Memory B cell (primary cell): ENCODE results near the gene THRB.
"Not testable (repeated sequence)": the region's sequence is repeated elsewhere in the genome, so short reads cannot be mapped to it uniquely, and the experiment has no call there.

Experiments used
- ATAC-seq: fragments of 150-1000 bp; cut with Tn5 transposase; 2 replicates; pipeline ENCODE4 v1.10.0; 2021; ENCODE audit warnings: low read depth, mild to moderate bottlenecking, moderate library complexity
- DNase-seq, 2 donors: peaks; one replicate each; pipeline ENCODE4 v3.0.0; 2022; ENCODE audit warnings: low spot score in 2 of 2
- H3K27ac Mint-ChIP-seq: one replicate; pipeline ENCODE4 v1.8.0; 2022; ENCODE audit warnings: mild to moderate bottlenecking, moderate library complexity, mixed read lengths
- H3K27me3 Mint-ChIP-seq: one replicate; pipeline ENCODE4 v1.8.0; 2022; ENCODE audit warnings: mixed read lengths
- H3K36me3 Mint-ChIP-seq: one replicate; pipeline ENCODE4 v1.8.0; 2022; ENCODE audit warnings: mild to moderate bottlenecking, mixed read lengths
- H3K4me1 Mint-ChIP-seq: one replicate; pipeline ENCODE4 v1.8.0; 2022; ENCODE audit warnings: mixed read lengths
- H3K4me3 Mint-ChIP-seq: one replicate; pipeline ENCODE4 v1.8.0; 2022; ENCODE audit warnings: mild to moderate bottlenecking, moderate library complexity, mixed read lengths
- H3K9me3 Mint-ChIP-seq: one replicate; pipeline ENCODE4 v1.8.0; 2022; ENCODE audit warnings: mixed read lengths

The THRB gene

GRCh38 chr3:24435584-24435983, 59.1 kb downstream of the THRB start:
- Mint-ChIP-seq H3K9me3 (no peaks in the 10 kb centered on the region), H3K4me1 (no peaks in the 10 kb centered on the region), H3K27me3 (peaks cover 2% of the 10 kb centered on the region), H3K36me3 (no peaks in the 10 kb centered on the region), H3K4me3 (no peak overlapping the region), H3K27ac (no peak overlapping the region)
- ATAC-seq, result no peak
- DNase-seq, result no peak

- Mint-ChIP-seq H3K27me3 (peaks cover 2% of the 10 kb centered on the region), H3K4me3 (no peak overlapping the region), H3K36me3 (no peaks in the 10 kb centered on the region), H3K9me3 (peaks cover 3% of the 10 kb centered on the region), H3K4me1 (no peaks in the 10 kb centered on the region), H3K27ac (no peak overlapping the region)
- ATAC-seq, result no peak
- DNase-seq, result no peak
Measured at GRCh38 chr3:24434651-24435050, 60.0 kb downstream of the THRB start.

GRCh38 chr3:24433838-24434591, 60.6 kb downstream of the THRB start:
- no peak for DNase-seq
- Mint-ChIP-seq H3K27me3 (peaks cover 2% of the 10 kb centered on the region), H3K27ac (no peak overlapping the region), H3K36me3 (no peaks in the 10 kb centered on the region), H3K9me3 (peaks cover 3% of the 10 kb centered on the region), H3K4me3 (no peak overlapping the region), H3K4me1 (no peaks in the 10 kb centered on the region)
- ATAC-seq, result no peak

GRCh38 chr3:24432989-24433388, 61.7 kb downstream of the THRB start:
- Mint-ChIP-seq H3K36me3 (no peaks in the 10 kb centered on the region), H3K4me1 (no peaks in the 10 kb centered on the region), H3K27ac (no peak overlapping the region), H3K27me3 (peaks cover 2% of the 10 kb centered on the region), H3K9me3 (peaks cover 3% of the 10 kb centered on the region), H3K4me3 (no peak overlapping the region)
- DNase-seq, result no peak
- ATAC-seq, result no peak

- no peak for ATAC-seq
- Mint-ChIP-seq H3K4me1 (no peaks in the 10 kb centered on the region), H3K27ac (no peak overlapping the region), H3K36me3 (no peaks in the 10 kb centered on the region), H3K4me3 (no peak overlapping the region), H3K9me3 (peaks cover 3% of the 10 kb centered on the region), H3K27me3 (no peaks in the 10 kb centered on the region)
- no peak for DNase-seq
Measured at GRCh38 chr3:24428481-24428880, 66.2 kb downstream of the THRB start.

- no peaks in the 10 kb centered on the region for H3K4me1 Mint-ChIP-seq
- H3K9me3 Mint-ChIP-seq, result peaks cover 3% of the 10 kb centered on the region
- no peaks in the 10 kb centered on the region for H3K27me3 Mint-ChIP-seq
- H3K4me3 Mint-ChIP-seq, result no peak overlapping the region
- ATAC-seq (no peak), DNase-seq (no peak)
- H3K27ac Mint-ChIP-seq, result no peak overlapping the region
- H3K36me3 Mint-ChIP-seq, result no peaks in the 10 kb centered on the region
Measured at GRCh38 chr3:24426896-24427295, 67.8 kb downstream of the THRB start.

- not testable (repeated sequence) for H3K27ac Mint-ChIP-seq, H3K36me3 Mint-ChIP-seq, H3K27me3 Mint-ChIP-seq, ATAC-seq, H3K9me3 Mint-ChIP-seq, DNase-seq, H3K4me3 Mint-ChIP-seq, H3K4me1 Mint-ChIP-seq
Measured at GRCh38 chr3:24420829-24421228, 73.8 kb downstream of the THRB start.

GRCh38 chr3:24420224-24420623, 74.4 kb downstream of the THRB start:
- no peak overlapping the region for H3K27ac Mint-ChIP-seq
- no peaks in the 10 kb centered on the region for H3K27me3 Mint-ChIP-seq
- H3K36me3 Mint-ChIP-seq, result no peaks in the 10 kb centered on the region
- ATAC-seq, result no peak
- H3K4me1 Mint-ChIP-seq, result no peaks in the 10 kb centered on the region
- no peaks in the 10 kb centered on the region for H3K9me3 Mint-ChIP-seq
- no peak overlapping the region for H3K4me3 Mint-ChIP-seq
- DNase-seq, result no peak

GRCh38 chr3:24419067-24419791, 75.4 kb downstream of the THRB start:
- no peaks in the 10 kb centered on the region for H3K36me3 Mint-ChIP-seq
- H3K27me3 Mint-ChIP-seq, result no peaks in the 10 kb centered on the region
- ATAC-seq, result no peak

GRCh38 chr3:24417730-24418129, 76.9 kb downstream of the THRB start:
- H3K9me3 Mint-ChIP-seq, result no peaks in the 10 kb centered on the region
- no peak for DNase-seq
- H3K4me1 Mint-ChIP-seq, result no peaks in the 10 kb centered on the region
- no peak overlapping the region for H3K4me3 Mint-ChIP-seq
- no peak for ATAC-seq
- H3K27me3 Mint-ChIP-seq, result no peaks in the 10 kb centered on the region
- no peaks in the 10 kb centered on the region for H3K36me3 Mint-ChIP-seq
- no peak overlapping the region for H3K27ac Mint-ChIP-seq

More at GRCh38 chr3:24419067-24419791, 75.4 kb downstream of the THRB start:
- Mint-ChIP-seq H3K9me3 (no peaks in the 10 kb centered on the region), H3K4me3 (no peak overlapping the region), H3K27ac (no peak overlapping the region), H3K4me1 (no peaks in the 10 kb centered on the region)
- DNase-seq, result no peak

- Mint-ChIP-seq H3K36me3 (no peaks in the 10 kb centered on the region), H3K9me3 (no peaks in the 10 kb centered on the region), H3K4me3 (no peak overlapping the region), H3K4me1 (no peaks in the 10 kb centered on the region), H3K27ac (no peak overlapping the region), H3K27me3 (no peaks in the 10 kb centered on the region)
- ATAC-seq, result no peak
- no peak for DNase-seq
Measured at GRCh38 chr3:24416224-24416623, 78.4 kb downstream of the THRB start.

GRCh38 chr3:24415824-24416223, 78.8 kb downstream of the THRB start:
- ATAC-seq, result no peak
- no peak for DNase-seq
- no peak overlapping the region for H3K4me3 Mint-ChIP-seq
- no peaks in the 10 kb centered on the region for H3K36me3 Mint-ChIP-seq
- H3K4me1 Mint-ChIP-seq, result no peaks in the 10 kb centered on the region
- no peak overlapping the region for H3K27ac Mint-ChIP-seq
- no peaks in the 10 kb centered on the region for H3K9me3 Mint-ChIP-seq
- no peaks in the 10 kb centered on the region for H3K27me3 Mint-ChIP-seq

- H3K9me3 Mint-ChIP-seq, H3K4me1 Mint-ChIP-seq, H3K27ac Mint-ChIP-seq, H3K4me3 Mint-ChIP-seq, DNase-seq, ATAC-seq, H3K27me3 Mint-ChIP-seq, H3K36me3 Mint-ChIP-seq: not testable (repeated sequence)
Measured at GRCh38 chr3:24413662-24414061, 81.0 kb downstream of the THRB start.

- no peaks in the 10 kb centered on the region for H3K4me1 Mint-ChIP-seq
- no peaks in the 10 kb centered on the region for H3K27me3 Mint-ChIP-seq
- no peak overlapping the region for H3K27ac Mint-ChIP-seq
- DNase-seq (no peak), ATAC-seq (no peak)
- H3K36me3 Mint-ChIP-seq, result no peaks in the 10 kb centered on the region
- H3K9me3 Mint-ChIP-seq, result no peaks in the 10 kb centered on the region
- no peak overlapping the region for H3K4me3 Mint-ChIP-seq
Measured at GRCh38 chr3:24410860-24411259, 83.8 kb downstream of the THRB start.
